Stimulated activated naive CD8-positive, alpha-beta T cell treated with anti-CD3 and anti-CD28 coated beads, Interleukin-15, amount 100 ng/mL, for 72 hours (primary cell): ENCODE results near the gene MTHFD1L.

Source experiments
- ATAC-seq: fragments of 150-1000 bp; cut with Tn5 transposase; 2 replicates; pipeline ENCODE4 v1.10.0; 2021; ENCODE audit warnings: mild to moderate bottlenecking, moderate library complexity
- DNase-seq, 2 donors: peaks; one replicate each; pipeline ENCODE4 v3.0.0; 2021 to 2022
- H3K27ac Mint-ChIP-seq, 2 donors: one replicate each; pipeline ENCODE4 v1.8.0; 2022; ENCODE audit warnings: mild to moderate bottlenecking in 2 of 2, mixed read lengths in 2 of 2, moderate library complexity in 2 of 2
- H3K27me3 Mint-ChIP-seq: one replicate; pipeline ENCODE4 v1.8.0; 2022; ENCODE audit warnings: mixed read lengths
- H3K4me1 Mint-ChIP-seq: one replicate; pipeline ENCODE4 v1.8.0; 2022; ENCODE audit warnings: mild to moderate bottlenecking, mixed read lengths
- H3K4me3 Mint-ChIP-seq, 2 donors: one replicate each; pipeline ENCODE4 v1.8.0; 2022; ENCODE audit warnings: mild to moderate bottlenecking in 2 of 2, mixed read lengths in 2 of 2, moderate library complexity in 1 of 2
- H3K9me3 Mint-ChIP-seq, 2 donors: one replicate each; pipeline ENCODE4 v1.8.0; 2022; ENCODE audit warnings: mixed read lengths in 2 of 2

Gene MTHFD1L

GRCh38 chr6:150975136-150975535, 109.6 kb downstream of the MTHFD1L start:
- no peak for ATAC-seq
- H3K4me1 Mint-ChIP-seq = no peaks in the 10 kb centered on the region
- no peaks in the 10 kb centered on the region for H3K9me3 Mint-ChIP-seq
- no peaks in the 10 kb centered on the region for H3K27me3 Mint-ChIP-seq
- H3K4me3 Mint-ChIP-seq = no peak overlapping the region
- DNase-seq = no peak
- no peak overlapping the region for H3K27ac Mint-ChIP-seq

GRCh38 chr6:150977281-150977680, 111.8 kb downstream of the MTHFD1L start:
- H3K4me1 Mint-ChIP-seq = no peaks in the 10 kb centered on the region
- H3K4me3 Mint-ChIP-seq = no peak overlapping the region
- H3K27ac Mint-ChIP-seq = peak overlapping the region in 1 of 2 donors; percentile 27
- ATAC-seq (no peak), DNase-seq (no peak)
- H3K27me3 Mint-ChIP-seq = no peaks in the 10 kb centered on the region
- H3K9me3 Mint-ChIP-seq = no peaks in the 10 kb centered on the region

- Mint-ChIP-seq H3K4me3 (no peak overlapping the region), H3K27ac (no peak overlapping the region), H3K9me3 (no peaks in the 10 kb centered on the region), H3K4me1 (no peaks in the 10 kb centered on the region), H3K27me3 (no peaks in the 10 kb centered on the region)
- ATAC-seq = no peak
- no peak for DNase-seq
Observed at GRCh38 chr6:150978624-150979023, 113.1 kb downstream of the MTHFD1L start.

GRCh38 chr6:150979826-150980350, 114.4 kb downstream of the MTHFD1L start:
- Mint-ChIP-seq H3K9me3 (no peaks in the 10 kb centered on the region), H3K4me1 (no peaks in the 10 kb centered on the region), H3K27ac (no peak overlapping the region), H3K4me3 (no peak overlapping the region), H3K27me3 (no peaks in the 10 kb centered on the region)
- no peak for DNase-seq
- ATAC-seq = no peak

GRCh38 chr6:150981095-150981494, 115.6 kb downstream of the MTHFD1L start:
- DNase-seq (no peak), ATAC-seq (no peak)
- Mint-ChIP-seq H3K4me1 (no peaks in the 10 kb centered on the region), H3K27ac (no peak overlapping the region), H3K9me3 (no peaks in the 10 kb centered on the region), H3K27me3 (no peaks in the 10 kb centered on the region), H3K4me3 (no peak overlapping the region)

GRCh38 chr6:150981669-150982068, 116.2 kb downstream of the MTHFD1L start:
- no peak for ATAC-seq
- Mint-ChIP-seq H3K4me1 (no peaks in the 10 kb centered on the region), H3K27me3 (no peaks in the 10 kb centered on the region), H3K27ac (no peak overlapping the region), H3K9me3 (no peaks in the 10 kb centered on the region), H3K4me3 (no peak overlapping the region)
- no peak for DNase-seq

GRCh38 chr6:150987371-150987828, 121.9 kb downstream of the MTHFD1L start:
- Mint-ChIP-seq H3K4me1 (peaks cover 6% of the 10 kb centered on the region), H3K4me3 (no peak overlapping the region), H3K27me3 (no peaks in the 10 kb centered on the region), H3K27ac (peak overlapping the region in 1 of 2 donors; percentile 37), H3K9me3 (no peaks in the 10 kb centered on the region)
- peak in 1 of 2 donors; percentile 28 for DNase-seq
- ATAC-seq = peak; percentile 95

- peak overlapping the region in 1 of 2 donors; percentile 37 for H3K27ac Mint-ChIP-seq
- H3K9me3 Mint-ChIP-seq = no peaks in the 10 kb centered on the region
- no peak for ATAC-seq
- peaks cover 6% of the 10 kb centered on the region for H3K4me1 Mint-ChIP-seq
- DNase-seq = no peak
- no peak overlapping the region for H3K4me3 Mint-ChIP-seq
- no peaks in the 10 kb centered on the region for H3K27me3 Mint-ChIP-seq
Observed at GRCh38 chr6:150987855-150988464, 122.5 kb downstream of the MTHFD1L start.

GRCh38 chr6:150991487-150991886, 126.0 kb downstream of the MTHFD1L start:
- Mint-ChIP-seq H3K27ac (no peak overlapping the region), H3K4me3 (no peak overlapping the region), H3K27me3 (no peaks in the 10 kb centered on the region), H3K9me3 (no peaks in the 10 kb centered on the region), H3K4me1 (peaks cover 6% of the 10 kb centered on the region)
- ATAC-seq (no peak), DNase-seq (no peak)

GRCh38 chr6:150992262-150992661, 126.8 kb downstream of the MTHFD1L start:
- peaks cover 4% of the 10 kb centered on the region for H3K4me1 Mint-ChIP-seq

GRCh38 chr6:150992703-150993102, 127.2 kb downstream of the MTHFD1L start:
- H3K4me1 Mint-ChIP-seq = no peaks in the 10 kb centered on the region
- ATAC-seq = no peak
- H3K4me3 Mint-ChIP-seq = no peak overlapping the region
- H3K9me3 Mint-ChIP-seq = no peaks in the 10 kb centered on the region
- DNase-seq = no peak
- no peak overlapping the region for H3K27ac Mint-ChIP-seq
- H3K27me3 Mint-ChIP-seq = no peaks in the 10 kb centered on the region

More at GRCh38 chr6:150992262-150992661, 126.8 kb downstream of the MTHFD1L start:
- Mint-ChIP-seq H3K9me3 (no peaks in the 10 kb centered on the region), H3K27me3 (no peaks in the 10 kb centered on the region), H3K27ac (no peak overlapping the region), H3K4me3 (no peak overlapping the region)
- ATAC-seq (no peak), DNase-seq (no peak)

GRCh38 chr6:150993253-150993652, 127.8 kb downstream of the MTHFD1L start:
- ATAC-seq (no peak), DNase-seq (no peak)
- Mint-ChIP-seq H3K27me3 (no peaks in the 10 kb centered on the region), H3K4me1 (no peaks in the 10 kb centered on the region), H3K27ac (no peak overlapping the region), H3K9me3 (no peaks in the 10 kb centered on the region), H3K4me3 (no peak overlapping the region)

- no peaks in the 10 kb centered on the region for H3K4me1 Mint-ChIP-seq
- no peak overlapping the region for H3K27ac Mint-ChIP-seq
- no peak for DNase-seq
- H3K9me3 Mint-ChIP-seq = no peaks in the 10 kb centered on the region
- no peak for ATAC-seq
- no peak overlapping the region for H3K4me3 Mint-ChIP-seq
- no peaks in the 10 kb centered on the region for H3K27me3 Mint-ChIP-seq
Observed at GRCh38 chr6:150994026-150994425, 128.5 kb downstream of the MTHFD1L start.

GRCh38 chr6:150996968-150997367, 131.5 kb downstream of the MTHFD1L start:
- ATAC-seq (no peak), DNase-seq (no peak)
- no peaks in the 10 kb centered on the region for H3K9me3 Mint-ChIP-seq
- no peaks in the 10 kb centered on the region for H3K4me1 Mint-ChIP-seq
- no peak overlapping the region for H3K4me3 Mint-ChIP-seq
- H3K27me3 Mint-ChIP-seq = no peaks in the 10 kb centered on the region
- H3K27ac Mint-ChIP-seq = no peak overlapping the region

GRCh38 chr6:150999107-150999506, 133.6 kb downstream of the MTHFD1L start:
- no peak for DNase-seq
- ATAC-seq = no peak
- no peaks in the 10 kb centered on the region for H3K27me3 Mint-ChIP-seq
- no peaks in the 10 kb centered on the region for H3K9me3 Mint-ChIP-seq
- peaks cover 9% of the 10 kb centered on the region for H3K4me1 Mint-ChIP-seq
- no peak overlapping the region for H3K4me3 Mint-ChIP-seq
- no peak overlapping the region for H3K27ac Mint-ChIP-seq

- DNase-seq (no peak), ATAC-seq (no peak)
- H3K4me1 Mint-ChIP-seq = peaks cover 14% of the 10 kb centered on the region
- H3K27me3 Mint-ChIP-seq = no peaks in the 10 kb centered on the region
- H3K9me3 Mint-ChIP-seq = no peaks in the 10 kb centered on the region
- peak overlapping the region in 1 of 2 donors; percentile 75 for H3K27ac Mint-ChIP-seq
- H3K4me3 Mint-ChIP-seq = no peak overlapping the region
Observed at GRCh38 chr6:150999576-150999975, 134.1 kb downstream of the MTHFD1L start.
